ENCODE results near the gene RBM15.

RBM15 gene

DNA sequence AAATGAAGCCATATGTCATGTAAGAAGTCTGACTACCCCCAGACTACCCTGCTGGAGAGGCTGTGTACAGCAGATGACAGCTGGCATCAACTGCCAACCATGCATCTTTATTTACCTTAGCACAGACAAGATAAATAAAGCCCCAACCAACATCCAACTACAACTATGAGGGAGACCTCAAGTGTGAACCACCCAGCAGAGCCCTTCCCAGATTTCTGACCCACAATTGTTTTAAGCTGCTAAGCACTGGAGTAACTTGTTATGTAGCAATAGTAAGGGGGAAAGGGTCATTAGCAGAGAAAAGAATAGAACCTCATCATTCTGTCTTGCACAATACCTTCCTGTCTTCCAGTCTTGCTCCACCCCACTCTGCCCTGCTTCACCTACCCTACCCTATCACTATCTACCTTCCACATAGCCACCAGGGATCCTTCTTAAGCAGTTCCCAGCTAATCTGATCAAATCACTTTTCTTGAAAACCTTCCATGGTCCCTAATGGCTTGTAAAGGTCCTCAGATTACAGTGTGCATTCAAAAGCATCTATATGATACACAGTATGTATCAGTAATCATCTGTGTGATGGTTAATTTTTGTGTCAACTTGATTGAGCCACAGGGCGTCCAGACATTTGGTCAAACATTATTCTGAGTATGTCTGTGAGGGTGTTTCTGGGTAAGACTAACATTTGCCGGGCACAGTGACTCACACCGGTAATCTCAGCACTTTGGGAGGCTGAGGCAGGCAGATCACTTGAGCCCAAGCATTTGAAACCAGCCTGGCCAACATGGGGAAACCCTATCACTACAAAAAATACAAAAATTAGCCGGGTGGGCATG, 19.6 kb upstream of the RBM15 start:
- no peaks in the 10 kb centered on the region for H3K4me1 ChIP-seq (ENCODE audit: control insufficient read depth, insufficient read depth, low read length, poor library complexity, severe bottlenecking)
- H3K4me3 ChIP-seq (ENCODE audit: insufficient read depth, low read depth, low read length, poor library complexity, severe bottlenecking): no peak overlapping the region
- no peaks in the 10 kb centered on the region for H3K9me3 ChIP-seq (ENCODE audit: control insufficient read depth, low read length)
- H3K36me3 ChIP-seq (ENCODE audit: control insufficient read depth, insufficient read depth, low read length): no peaks in the 10 kb centered on the region
- H3K27ac ChIP-seq (ENCODE audit: insufficient read depth, low read length, poor library complexity, severe bottlenecking): no peak overlapping the region
- DNase-seq: no peak
- no peaks in the 10 kb centered on the region for H3K27me3 ChIP-seq (replicated peaks; ENCODE audit: control insufficient read depth, insufficient read depth, low read length, poor library complexity, severe bottlenecking)

DNA sequence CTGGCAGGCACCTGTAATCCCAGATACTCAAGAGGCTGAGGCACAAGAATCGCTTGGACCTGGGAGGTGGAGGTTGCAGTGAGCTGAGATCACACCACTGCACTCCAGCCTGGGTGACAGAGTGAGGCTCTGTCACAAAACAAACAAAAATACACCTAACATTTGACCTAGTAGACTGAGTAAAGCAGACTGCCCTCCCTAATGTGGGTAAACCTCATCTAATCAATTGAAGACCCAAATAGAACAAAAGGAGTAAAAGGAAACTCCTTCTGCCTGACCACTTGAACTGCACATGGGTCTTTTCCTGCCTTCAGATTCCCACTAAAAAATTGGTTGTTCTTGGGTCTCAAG, 19.0 kb upstream of the RBM15 start:
- no peaks in the 10 kb centered on the region for H3K4me1 ChIP-seq (ENCODE audit: control insufficient read depth, insufficient read depth, low read length, poor library complexity, severe bottlenecking)
- H3K9me3 ChIP-seq (ENCODE audit: control insufficient read depth, low read length): no peaks in the 10 kb centered on the region
- no peak for DNase-seq
- H3K4me3 ChIP-seq (ENCODE audit: insufficient read depth, low read depth, low read length, poor library complexity, severe bottlenecking): no peak overlapping the region
- H3K36me3 ChIP-seq (ENCODE audit: control insufficient read depth, insufficient read depth, low read length): no peaks in the 10 kb centered on the region
- H3K27ac ChIP-seq (ENCODE audit: insufficient read depth, low read length, poor library complexity, severe bottlenecking): no peak overlapping the region
- no peaks in the 10 kb centered on the region for H3K27me3 ChIP-seq (replicated peaks; ENCODE audit: control insufficient read depth, insufficient read depth, low read length, poor library complexity, severe bottlenecking)

DNA sequence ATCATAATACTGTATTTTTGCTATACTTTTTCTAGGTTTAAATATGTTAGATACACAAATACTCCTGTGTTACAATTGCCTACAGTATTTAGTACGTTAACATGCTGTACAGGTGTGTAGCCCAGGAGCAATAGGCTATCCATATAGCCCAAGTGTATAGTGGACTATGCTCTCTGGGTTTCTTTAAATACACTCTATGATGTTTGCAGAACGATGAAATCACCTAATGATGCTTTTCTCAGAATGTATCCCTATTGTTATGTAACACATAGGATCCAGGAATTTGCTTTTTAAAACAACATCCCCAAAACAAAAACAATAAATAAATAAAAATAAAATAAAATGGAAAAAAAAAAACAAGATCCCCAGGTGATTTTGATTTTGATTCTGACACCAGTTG, 18.1 kb upstream of the RBM15 start:
- Histone ChIP-seq H3K4me1 (ENCODE audit: control insufficient read depth, insufficient read depth, low read length, poor library complexity, severe bottlenecking) (no peaks in the 10 kb centered on the region), H3K36me3 (ENCODE audit: control insufficient read depth, insufficient read depth, low read length) (no peaks in the 10 kb centered on the region), H3K4me3 (ENCODE audit: insufficient read depth, low read depth, low read length, poor library complexity, severe bottlenecking) (no peak overlapping the region), H3K27ac (ENCODE audit: insufficient read depth, low read length, poor library complexity, severe bottlenecking) (no peak overlapping the region), H3K9me3 (ENCODE audit: control insufficient read depth, low read length) (no peaks in the 10 kb centered on the region), H3K27me3 (replicated peaks; ENCODE audit: control insufficient read depth, insufficient read depth, low read length, poor library complexity, severe bottlenecking) (no peaks in the 10 kb centered on the region)
- no peak for DNase-seq

DNA sequence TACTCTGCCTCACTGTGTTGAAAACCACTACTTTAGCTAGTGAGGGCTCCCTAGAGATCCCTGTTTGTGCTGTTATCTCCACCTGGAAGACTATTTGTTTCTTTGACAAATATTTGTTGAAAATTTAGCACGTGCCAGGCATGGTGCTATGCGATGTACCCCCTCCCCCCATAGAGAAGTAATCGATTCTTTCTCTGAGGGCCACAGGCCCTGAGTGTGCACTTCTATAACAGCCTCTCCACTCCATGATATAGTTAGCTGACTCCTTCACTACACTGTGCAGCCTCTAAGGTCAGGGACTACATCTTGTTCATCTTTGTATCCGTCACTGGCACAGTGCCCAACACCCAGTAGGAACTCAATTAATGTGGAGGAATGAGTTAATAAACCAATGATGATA, 17.3 kb upstream of the RBM15 start:
- Histone ChIP-seq H3K27me3 (replicated peaks; ENCODE audit: control insufficient read depth, insufficient read depth, low read length, poor library complexity, severe bottlenecking) (no peaks in the 10 kb centered on the region), H3K4me1 (ENCODE audit: control insufficient read depth, insufficient read depth, low read length, poor library complexity, severe bottlenecking) (no peaks in the 10 kb centered on the region), H3K9me3 (ENCODE audit: control insufficient read depth, low read length) (no peaks in the 10 kb centered on the region), H3K4me3 (ENCODE audit: insufficient read depth, low read depth, low read length, poor library complexity, severe bottlenecking) (no peak overlapping the region), H3K27ac (ENCODE audit: insufficient read depth, low read length, poor library complexity, severe bottlenecking) (no peak overlapping the region), H3K36me3 (ENCODE audit: control insufficient read depth, insufficient read depth, low read length) (no peaks in the 10 kb centered on the region)
- DNase-seq: no peak

DNA sequence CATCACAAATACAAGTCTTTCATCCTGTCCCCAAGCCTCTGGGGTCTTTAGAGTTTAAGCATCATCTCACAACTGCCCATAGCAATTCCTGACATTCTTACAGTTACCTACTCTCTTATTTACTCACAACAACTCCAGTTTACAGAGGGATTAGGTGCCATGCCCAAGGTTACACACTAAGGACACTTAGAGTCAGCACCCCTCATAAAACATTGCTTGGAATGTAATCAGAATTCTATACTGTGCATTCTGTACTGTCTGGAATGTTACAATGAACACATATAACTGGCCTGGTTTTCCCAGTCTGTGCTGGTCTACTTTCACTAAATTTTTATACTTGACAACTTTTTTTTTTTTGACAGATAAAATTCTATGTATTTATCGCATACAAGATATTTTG, 14.5 kb upstream of the RBM15 start:
- Histone ChIP-seq H3K27ac (ENCODE audit: insufficient read depth, low read length, poor library complexity, severe bottlenecking) (no peak overlapping the region), H3K27me3 (replicated peaks; ENCODE audit: control insufficient read depth, insufficient read depth, low read length, poor library complexity, severe bottlenecking) (no peaks in the 10 kb centered on the region), H3K36me3 (ENCODE audit: control insufficient read depth, insufficient read depth, low read length) (no peaks in the 10 kb centered on the region), H3K4me3 (ENCODE audit: insufficient read depth, low read depth, low read length, poor library complexity, severe bottlenecking) (no peak overlapping the region), H3K9me3 (ENCODE audit: control insufficient read depth, low read length) (no peaks in the 10 kb centered on the region), H3K4me1 (ENCODE audit: control insufficient read depth, insufficient read depth, low read length, poor library complexity, severe bottlenecking) (no peaks in the 10 kb centered on the region)
- DNase-seq: no peak

DNA sequence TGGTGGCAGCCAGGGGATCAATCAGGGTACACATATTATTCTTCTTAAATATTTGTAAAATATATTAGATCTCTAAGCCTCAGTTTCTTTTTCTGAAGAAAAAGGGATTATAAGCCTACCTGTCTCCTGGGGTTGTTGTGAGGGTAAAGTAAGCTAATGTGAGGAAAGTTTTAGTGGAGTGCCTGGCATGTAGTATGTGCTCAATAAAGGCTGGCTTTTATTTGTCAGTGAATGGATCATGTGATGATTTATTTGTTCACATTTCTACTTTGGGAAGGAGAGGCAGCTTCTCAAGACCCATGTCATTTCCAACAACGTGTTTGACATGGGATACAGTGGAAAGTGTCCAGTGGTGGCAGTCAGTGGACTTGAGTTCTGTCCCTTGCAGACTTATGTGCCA, 12.4 kb upstream of the RBM15 start:
- no peak overlapping the region for H3K27ac ChIP-seq (ENCODE audit: insufficient read depth, low read length, poor library complexity, severe bottlenecking)
- H3K4me1 ChIP-seq (ENCODE audit: control insufficient read depth, insufficient read depth, low read length, poor library complexity, severe bottlenecking): no peaks in the 10 kb centered on the region
- DNase-seq: no peak
- H3K9me3 ChIP-seq (ENCODE audit: control insufficient read depth, low read length): no peaks in the 10 kb centered on the region
- H3K36me3 ChIP-seq (ENCODE audit: control insufficient read depth, insufficient read depth, low read length): no peaks in the 10 kb centered on the region
- no peak overlapping the region for H3K4me3 ChIP-seq (ENCODE audit: insufficient read depth, low read depth, low read length, poor library complexity, severe bottlenecking)
- no peaks in the 10 kb centered on the region for H3K27me3 ChIP-seq (replicated peaks; ENCODE audit: control insufficient read depth, insufficient read depth, low read length, poor library complexity, severe bottlenecking)

DNA sequence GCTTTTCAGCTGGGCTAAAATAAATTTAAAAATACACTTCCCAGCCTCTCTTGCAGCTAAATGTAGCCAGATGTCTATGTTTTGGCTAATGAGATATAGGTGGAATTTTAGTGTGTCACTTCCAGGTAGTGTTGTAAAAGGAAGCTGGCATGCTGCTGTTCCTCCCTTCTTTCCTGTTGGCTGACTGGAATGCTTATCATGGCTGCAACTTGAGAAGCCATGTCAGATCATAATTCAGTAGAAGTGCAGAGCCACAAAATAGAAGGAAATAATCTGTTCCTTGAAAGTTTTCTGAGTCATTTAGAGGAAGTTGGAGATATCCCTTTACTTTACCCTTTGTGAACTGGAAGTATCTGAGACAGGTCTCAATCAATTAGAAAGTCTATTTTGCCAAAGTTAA, 10.9 kb upstream of the RBM15 start:
- H3K9me3 ChIP-seq (ENCODE audit: control insufficient read depth, low read length): no peaks in the 10 kb centered on the region
- no peaks in the 10 kb centered on the region for H3K36me3 ChIP-seq (ENCODE audit: control insufficient read depth, insufficient read depth, low read length)
- H3K27ac ChIP-seq (ENCODE audit: insufficient read depth, low read length, poor library complexity, severe bottlenecking): no peak overlapping the region
- DNase-seq: no peak
- H3K4me1 ChIP-seq (ENCODE audit: control insufficient read depth, insufficient read depth, low read length, poor library complexity, severe bottlenecking): no peaks in the 10 kb centered on the region
- H3K27me3 ChIP-seq (replicated peaks; ENCODE audit: control insufficient read depth, insufficient read depth, low read length, poor library complexity, severe bottlenecking): no peaks in the 10 kb centered on the region
- no peak overlapping the region for H3K4me3 ChIP-seq (ENCODE audit: insufficient read depth, low read depth, low read length, poor library complexity, severe bottlenecking)

DNA sequence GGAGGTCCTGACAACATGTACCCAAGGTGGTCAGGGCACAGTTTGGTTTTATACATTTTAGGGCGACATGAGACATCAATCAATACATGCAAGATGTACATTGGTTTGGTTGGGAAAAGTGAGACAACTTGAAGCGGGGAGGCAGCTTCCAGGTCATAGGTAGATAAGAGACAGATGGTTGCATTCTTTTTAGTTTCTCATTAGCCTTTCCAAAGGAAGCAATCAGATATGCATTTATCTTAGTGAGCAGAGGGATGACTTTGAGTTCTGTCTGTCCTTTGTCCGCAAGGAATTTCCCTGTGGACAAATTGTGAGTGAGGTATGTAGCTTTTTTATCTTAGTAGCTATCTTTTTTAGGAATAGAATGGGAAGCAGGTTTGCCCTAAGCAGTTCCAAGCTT, 10.5 kb upstream of the RBM15 start:
- H3K27me3 ChIP-seq (replicated peaks; ENCODE audit: control insufficient read depth, insufficient read depth, low read length, poor library complexity, severe bottlenecking): no peaks in the 10 kb centered on the region
- no peaks in the 10 kb centered on the region for H3K4me1 ChIP-seq (ENCODE audit: control insufficient read depth, insufficient read depth, low read length, poor library complexity, severe bottlenecking)
- H3K9me3 ChIP-seq (ENCODE audit: control insufficient read depth, low read length): no peaks in the 10 kb centered on the region
- no peak overlapping the region for H3K27ac ChIP-seq (ENCODE audit: insufficient read depth, low read length, poor library complexity, severe bottlenecking)
- no peak for DNase-seq
- no peak overlapping the region for H3K4me3 ChIP-seq (ENCODE audit: insufficient read depth, low read depth, low read length, poor library complexity, severe bottlenecking)
- H3K36me3 ChIP-seq (ENCODE audit: control insufficient read depth, insufficient read depth, low read length): no peaks in the 10 kb centered on the region

DNA sequence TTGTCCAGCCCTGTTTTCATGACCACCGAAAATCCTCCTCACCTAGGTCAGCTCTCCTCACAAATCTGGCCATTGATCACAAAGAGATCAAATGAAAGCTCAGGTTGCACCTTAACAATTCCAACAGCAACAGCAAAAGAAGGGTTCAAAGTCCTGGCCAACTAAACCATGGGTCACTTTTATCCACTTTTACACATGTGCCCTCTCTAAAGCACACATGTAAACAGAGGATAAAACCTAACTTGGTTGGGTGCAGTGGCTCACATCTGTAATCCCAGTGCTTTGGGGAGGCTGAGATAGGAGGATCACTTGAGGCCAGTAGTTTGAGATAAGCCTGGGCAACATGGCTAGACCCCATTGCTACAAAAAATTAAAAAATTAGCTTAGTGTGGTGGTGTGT, 3.9 kb upstream of the RBM15 start:
- H3K27ac ChIP-seq (ENCODE audit: insufficient read depth, low read length, poor library complexity, severe bottlenecking): no peak overlapping the region
- H3K4me1 ChIP-seq (ENCODE audit: control insufficient read depth, insufficient read depth, low read length, poor library complexity, severe bottlenecking): peaks cover 20% of the 10 kb centered on the region
- no peaks in the 10 kb centered on the region for H3K9me3 ChIP-seq (ENCODE audit: control insufficient read depth, low read length)
- no peak overlapping the region for H3K4me3 ChIP-seq (ENCODE audit: insufficient read depth, low read depth, low read length, poor library complexity, severe bottlenecking)
- H3K27me3 ChIP-seq (replicated peaks; ENCODE audit: control insufficient read depth, insufficient read depth, low read length, poor library complexity, severe bottlenecking): no peaks in the 10 kb centered on the region
- no peak for DNase-seq
- no peaks in the 10 kb centered on the region for H3K36me3 ChIP-seq (ENCODE audit: control insufficient read depth, insufficient read depth, low read length)

DNA sequence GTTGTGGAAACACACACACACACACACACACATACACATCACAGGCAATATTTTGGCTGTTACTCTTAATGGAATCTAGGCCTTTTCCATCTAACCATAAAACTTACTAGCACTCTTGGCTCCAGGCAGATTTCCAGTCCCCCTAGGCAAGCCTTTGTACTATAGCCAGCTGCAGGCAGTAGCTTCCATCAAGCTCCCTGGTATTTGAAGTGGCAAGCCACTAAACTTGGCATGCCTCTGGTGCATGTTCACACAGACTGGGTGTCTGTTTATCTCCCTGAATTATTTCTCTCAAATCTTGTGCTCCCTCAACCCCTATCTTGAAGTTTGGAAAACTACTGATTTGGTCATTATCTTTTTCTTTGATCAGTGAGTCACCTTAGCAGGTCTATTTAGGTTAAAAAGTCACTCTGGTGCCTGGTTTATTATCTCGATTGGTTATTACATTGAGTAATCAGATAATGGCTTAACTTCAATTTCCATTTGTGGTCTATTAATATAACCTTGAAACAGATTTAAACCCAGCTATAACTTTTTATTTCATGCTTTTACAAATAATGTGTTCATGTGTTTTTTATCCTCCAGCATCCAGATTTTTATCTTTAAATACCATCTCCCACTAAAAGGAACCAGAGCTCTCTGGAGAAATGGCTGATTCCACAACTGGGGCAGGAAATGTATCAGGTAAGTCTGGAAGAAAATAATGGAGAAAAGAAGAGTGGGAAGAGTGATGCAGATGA, 2.7 kb upstream of the RBM15 start:
- H3K27me3 ChIP-seq (replicated peaks; ENCODE audit: control insufficient read depth, insufficient read depth, low read length, poor library complexity, severe bottlenecking): no peaks in the 10 kb centered on the region
- no peak overlapping the region for H3K4me3 ChIP-seq (ENCODE audit: insufficient read depth, low read depth, low read length, poor library complexity, severe bottlenecking)
- peaks cover 33% of the 10 kb centered on the region for H3K4me1 ChIP-seq (ENCODE audit: control insufficient read depth, insufficient read depth, low read length, poor library complexity, severe bottlenecking)
- no peaks in the 10 kb centered on the region for H3K9me3 ChIP-seq (ENCODE audit: control insufficient read depth, low read length)
- H3K27ac ChIP-seq (ENCODE audit: insufficient read depth, low read length, poor library complexity, severe bottlenecking): no peak overlapping the region
- H3K36me3 ChIP-seq (ENCODE audit: control insufficient read depth, insufficient read depth, low read length): peaks cover 6% of the 10 kb centered on the region
- no peak for DNase-seq

Measured in effector memory CD4-positive, alpha-beta T cell (primary cell).